ENCODE results near the gene MRGPRD.

- no peak for TF ChIP-seq CTCF (IDR thresholded peaks at IDR 0.05)
- no peak for TF ChIP-seq EZH2phosphoT487 (IDR thresholded peaks at IDR 0.05)
- TF ChIP-seq EZH2 (IDR thresholded peaks at IDR 0.05): no peak
These were observed 45.7 kb downstream of the MRGPRD start for GRCh38 chr11:68935066-68935465.

All from neural progenitor cell (in vitro differentiated cells).